IgD-negative memory B cell (primary cell): ENCODE results near the gene TCAIM. TPM values are rescaled to one million over a fixed set of nuclear protein-coding genes. Genes with fewer than 3 reads are reported as not detected.
"Not testable (repeated sequence)": the region's sequence is repeated elsewhere in the genome, so short reads cannot be mapped to it uniquely, and the experiment has no call there.

Experiments used
- H3K27ac Mint-ChIP-seq, 3 donors: one replicate each; pipeline ENCODE4 v1.8.0; 2020 to 2022; ENCODE audit warnings: mild to moderate bottlenecking in 3 of 3, mixed read lengths in 3 of 3, moderate library complexity in 1 of 3
- H3K27me3 Mint-ChIP-seq: one replicate; pipeline ENCODE4 v1.8.0; 2021; ENCODE audit warnings: mixed read lengths
- H3K36me3 Mint-ChIP-seq: one replicate; pipeline ENCODE4 v1.8.0; 2020; ENCODE audit warnings: mild to moderate bottlenecking, mixed read lengths
- H3K4me1 Mint-ChIP-seq, 3 donors: one replicate each; pipeline ENCODE4 v1.8.0; 2020 to 2022; ENCODE audit warnings: mixed read lengths in 3 of 3, mild to moderate bottlenecking in 1 of 3
- H3K4me3 Mint-ChIP-seq, 4 donors: one replicate each; pipeline ENCODE4 v1.8.0; 2020 to 2022; ENCODE audit warnings: mild to moderate bottlenecking in 4 of 4, mixed read lengths in 4 of 4, moderate library complexity in 3 of 4
- H3K9me3 Mint-ChIP-seq, 3 donors: one replicate each; pipeline ENCODE4 v1.8.0; 2020 to 2021; ENCODE audit warnings: mixed read lengths in 3 of 3, mild to moderate bottlenecking in 1 of 3
- polyA plus RNA-seq: library from polyadenylated mRNA; unstranded; fragments of 300-500 nt; fragmentation: Illumina TruSeq; gene quantifications from one replicate; pipeline ENCODE4 v1.2.3, GENCODE V29; 2021

The TCAIM gene
- polyA plus RNA-seq, 1 donor from 2014 or later, result 8.5 TPM

DNA sequence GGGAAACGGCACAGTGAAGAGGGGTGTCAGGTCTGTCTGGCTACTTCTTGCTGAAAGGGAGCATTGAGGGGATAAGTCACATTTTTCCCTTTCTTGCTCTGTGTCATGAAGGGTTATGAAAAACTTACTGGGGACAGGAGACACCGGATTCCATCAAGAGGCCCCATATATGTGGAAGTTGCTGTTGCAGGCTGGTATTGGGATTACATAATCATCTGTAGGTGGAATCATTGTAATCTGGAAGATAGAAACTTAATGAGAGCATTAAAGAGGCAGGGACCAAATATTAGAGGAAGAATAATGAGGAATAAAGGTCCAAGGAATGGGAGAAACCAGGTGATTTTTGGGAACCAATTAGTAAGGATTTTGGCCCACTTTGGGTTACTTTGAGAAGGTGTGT, 4.2 kb upstream of the TCAIM start:
- no peaks in the 10 kb centered on the region for H3K36me3 Mint-ChIP-seq
- H3K4me3 Mint-ChIP-seq, result peak overlapping the region in 1 of 4 donors; percentile 38
- H3K27me3 Mint-ChIP-seq, result peaks cover 2% of the 10 kb centered on the region
- H3K27ac Mint-ChIP-seq, result no peak overlapping the region
- no peaks in the 10 kb centered on the region for H3K9me3 Mint-ChIP-seq
- peaks cover 0 to 7% (median 4%) of the 10 kb centered on the region in 3 donors for H3K4me1 Mint-ChIP-seq

DNA sequence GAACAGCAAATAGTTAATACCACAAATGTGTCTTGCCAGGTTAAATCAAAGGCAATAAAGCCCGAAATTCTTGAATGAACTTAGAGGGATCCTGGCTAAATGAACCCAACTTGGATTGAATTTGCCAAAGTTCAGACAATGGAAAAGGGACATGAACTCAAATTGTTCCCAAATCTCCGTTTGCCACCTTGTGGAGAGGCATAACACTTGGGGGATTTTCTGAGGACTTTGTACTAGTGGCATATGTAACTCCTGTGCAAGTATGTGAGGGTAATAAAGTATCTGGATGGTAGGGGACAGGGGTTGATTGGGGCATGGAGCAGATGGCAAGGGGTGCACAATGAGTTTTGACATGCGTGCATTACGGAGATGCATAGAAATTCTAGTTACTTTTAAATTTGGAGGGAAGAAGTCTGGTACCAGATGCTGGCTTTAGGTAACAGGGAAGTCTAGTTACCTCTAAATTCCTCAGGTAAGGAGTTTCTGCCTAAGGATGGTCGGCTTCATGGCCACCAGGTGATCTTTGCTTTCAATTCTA, 1.2 kb upstream of the TCAIM start:
- Mint-ChIP-seq H3K4me1 (peaks cover 9 to 18% (median 12%) of the 10 kb centered on the region in 3 donors), H3K4me3 (peak overlapping the region; percentile 90 to 100 (median 98)), H3K36me3 (no peaks in the 10 kb centered on the region), H3K27me3 (peaks cover 2% of the 10 kb centered on the region), H3K27ac (peak overlapping the region; percentile 83 to 99 (median 97)), H3K9me3 (no peaks in the 10 kb centered on the region)

DNA sequence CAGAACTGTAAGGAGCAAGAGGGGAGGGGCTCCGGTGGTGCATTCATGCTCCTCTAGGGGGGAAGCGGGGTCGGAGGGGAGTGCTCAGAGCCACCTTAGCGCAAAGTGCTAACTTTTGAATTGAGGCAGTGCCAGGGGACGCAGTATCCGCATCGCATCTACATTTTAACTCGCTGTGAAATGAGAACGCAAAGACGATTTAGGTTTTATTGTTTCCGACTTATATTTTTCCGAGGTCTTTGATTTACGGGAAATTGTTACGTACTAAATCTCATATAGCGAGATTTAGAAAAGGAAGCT, 212 bp downstream of the TCAIM start:
- Mint-ChIP-seq H3K27me3 (no peaks in the 10 kb centered on the region), H3K4me1 (peaks cover 9 to 18% (median 12%) of the 10 kb centered on the region in 3 donors), H3K27ac (peak overlapping the region; percentile 83 to 99 (median 97)), H3K36me3 (no peaks in the 10 kb centered on the region), H3K4me3 (peak overlapping the region; percentile 90 to 100 (median 98)), H3K9me3 (no peaks in the 10 kb centered on the region)

DNA sequence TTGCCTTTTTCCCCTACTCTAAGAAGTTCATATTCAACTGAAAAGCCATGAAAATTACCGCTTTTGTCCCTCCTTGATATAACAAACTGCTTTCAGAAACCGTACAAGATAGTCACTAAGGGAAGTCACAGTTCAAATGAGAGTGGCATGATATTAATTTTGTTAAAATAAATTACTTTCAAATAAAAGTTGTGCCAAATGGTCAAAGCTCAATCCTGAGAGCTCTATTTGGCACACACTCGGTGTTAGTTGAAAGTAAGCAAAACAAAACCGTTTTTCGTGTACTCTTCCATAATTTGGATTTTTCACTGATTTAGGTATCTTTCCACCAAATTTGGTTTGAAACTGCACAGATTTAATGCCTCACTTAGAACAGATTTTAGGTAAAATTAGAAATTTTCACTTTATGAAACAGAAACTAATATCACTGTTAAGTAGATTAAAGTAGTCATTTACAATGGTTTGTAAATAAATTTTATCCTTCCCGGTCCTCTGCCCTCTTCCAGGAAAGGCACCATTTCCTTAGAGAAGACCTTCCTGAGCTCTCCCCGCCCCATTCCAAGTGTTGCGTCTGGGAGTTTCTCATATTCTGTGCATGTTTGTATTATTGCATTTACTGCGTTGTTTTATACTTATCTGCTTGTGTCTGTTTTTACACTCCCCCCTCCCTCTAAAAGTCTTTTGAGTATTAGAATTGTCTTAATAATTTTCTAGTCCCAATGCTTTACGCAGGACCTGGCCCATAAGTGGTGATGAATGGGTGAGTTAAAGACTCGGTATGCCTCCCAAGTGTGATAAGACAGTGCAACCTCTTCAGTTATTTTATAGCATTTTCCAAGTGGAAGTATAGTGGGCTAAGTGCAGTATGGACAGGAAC, 853 bp downstream of the TCAIM start:
- Mint-ChIP-seq H3K4me1 (peaks cover 9 to 18% (median 12%) of the 10 kb centered on the region in 3 donors), H3K27me3 (no peaks in the 10 kb centered on the region), H3K9me3 (no peaks in the 10 kb centered on the region)

DNA sequence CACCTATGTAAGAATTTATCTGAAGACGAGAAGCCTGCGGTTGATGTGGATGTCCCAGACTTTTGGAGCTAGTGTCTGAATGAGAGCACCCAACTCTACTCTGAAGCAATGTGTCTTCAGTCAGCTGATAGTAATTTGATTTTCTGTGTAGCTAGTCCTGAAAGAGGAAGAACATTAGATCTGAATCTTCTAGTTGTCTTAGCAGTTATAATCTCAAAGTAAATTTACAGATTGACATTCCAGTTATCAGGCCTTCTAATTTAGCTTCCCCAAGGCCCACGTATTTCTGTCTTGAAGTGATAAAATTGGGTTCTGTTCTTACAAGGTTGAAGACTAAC, 1.5 kb downstream of the TCAIM start:
- H3K4me1 Mint-ChIP-seq, result peaks cover 9 to 18% (median 12%) of the 10 kb centered on the region in 3 donors
- H3K27me3 Mint-ChIP-seq, result no peaks in the 10 kb centered on the region
- H3K4me3 Mint-ChIP-seq, result peak overlapping the region; percentile 90 to 100 (median 98)
- no peaks in the 10 kb centered on the region for H3K9me3 Mint-ChIP-seq
- peak overlapping the region in 2 of 3 donors; percentile 18 to 83 for H3K27ac Mint-ChIP-seq
- no peaks in the 10 kb centered on the region for H3K36me3 Mint-ChIP-seq

More for the DNA sequence above, 853 bp downstream of the TCAIM start:
- H3K4me3 Mint-ChIP-seq, result peak overlapping the region; percentile 90 to 100 (median 98)
- H3K27ac Mint-ChIP-seq, result peak overlapping the region; percentile 83 to 99 (median 97)
- H3K36me3 Mint-ChIP-seq, result no peaks in the 10 kb centered on the region

DNA sequence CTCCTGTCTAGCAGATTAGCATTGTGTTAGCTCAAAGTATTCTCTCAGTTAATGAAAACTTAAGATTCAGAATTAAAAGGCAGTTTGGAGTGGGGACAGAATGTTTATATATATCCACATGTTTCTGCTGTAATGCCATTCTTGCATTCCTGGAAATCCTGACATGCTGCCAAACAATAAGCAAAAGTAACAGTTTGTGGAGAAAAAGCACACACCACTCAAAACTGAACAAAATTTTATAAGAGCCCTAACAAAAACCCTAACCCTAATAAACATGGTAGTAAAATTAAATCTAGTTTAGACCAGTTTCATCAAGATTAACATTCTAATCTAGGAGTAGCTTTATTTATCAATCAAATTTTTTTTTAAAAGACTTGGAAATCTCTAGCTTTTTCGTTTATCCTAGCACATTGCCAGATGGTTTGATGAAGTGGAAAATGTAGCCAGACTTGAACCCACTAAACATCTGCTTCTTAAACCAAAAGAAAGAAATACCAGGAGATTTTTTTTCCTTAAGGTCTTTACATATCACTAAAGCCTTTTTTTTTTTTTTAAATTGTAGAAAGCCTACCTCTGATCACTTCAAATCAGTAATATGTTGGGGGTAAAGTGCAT, 3.7 kb downstream of the TCAIM start:
- Mint-ChIP-seq H3K4me3 (no peak overlapping the region), H3K36me3 (no peaks in the 10 kb centered on the region), H3K27ac (no peak overlapping the region), H3K4me1 (peaks cover 9 to 17% (median 12%) of the 10 kb centered on the region in 3 donors), H3K27me3 (no peaks in the 10 kb centered on the region), H3K9me3 (no peaks in the 10 kb centered on the region)

DNA sequence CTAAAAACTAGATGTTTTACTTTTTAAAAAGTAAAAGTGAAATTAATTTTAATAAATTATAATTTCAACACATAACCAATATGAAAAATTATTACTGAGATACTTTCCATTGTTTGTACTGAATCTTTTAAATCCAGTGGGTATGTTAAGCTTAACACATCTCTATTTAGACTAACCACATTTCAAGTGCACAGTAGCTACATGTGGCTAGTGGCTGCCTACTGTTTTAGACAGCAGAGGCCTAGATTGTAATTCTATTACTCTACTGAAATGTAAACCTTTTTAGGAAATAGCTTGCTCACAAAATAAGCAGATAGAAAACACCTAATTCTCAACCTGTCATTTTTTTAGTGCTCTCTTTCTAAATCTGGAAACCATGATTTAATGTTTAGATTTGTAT, 4.9 kb downstream of the TCAIM start:
- H3K27ac Mint-ChIP-seq, result no peak overlapping the region
- no peaks in the 10 kb centered on the region for H3K27me3 Mint-ChIP-seq
- no peak overlapping the region for H3K4me3 Mint-ChIP-seq
- peaks cover 7 to 12% (median 12%) of the 10 kb centered on the region in 3 donors for H3K4me1 Mint-ChIP-seq
- no peaks in the 10 kb centered on the region for H3K36me3 Mint-ChIP-seq
- H3K9me3 Mint-ChIP-seq, result no peaks in the 10 kb centered on the region

DNA sequence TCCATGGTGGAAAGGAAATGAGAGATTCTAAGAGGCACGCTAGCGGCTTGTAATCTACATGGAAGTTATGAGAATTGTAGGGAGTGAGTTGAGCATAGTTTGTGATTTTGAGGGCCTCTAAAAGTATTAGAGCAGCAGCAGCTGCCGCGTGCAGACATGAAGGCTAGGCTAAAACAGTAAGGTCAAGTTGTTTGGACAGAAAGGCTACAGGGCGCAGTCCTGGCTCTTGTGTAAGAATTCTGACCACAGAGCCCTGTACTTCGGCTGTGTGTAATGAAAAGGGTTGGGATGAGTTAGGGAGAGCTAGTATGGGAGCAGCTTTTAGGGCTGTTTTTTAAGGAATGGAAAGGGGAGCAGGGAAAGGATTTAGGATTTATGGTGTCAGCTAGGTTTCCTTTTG, 8.0 kb downstream of the TCAIM start:
- not testable (repeated sequence) for H3K27me3 Mint-ChIP-seq, H3K4me3 Mint-ChIP-seq, H3K9me3 Mint-ChIP-seq, H3K36me3 Mint-ChIP-seq, H3K27ac Mint-ChIP-seq, H3K4me1 Mint-ChIP-seq

DNA sequence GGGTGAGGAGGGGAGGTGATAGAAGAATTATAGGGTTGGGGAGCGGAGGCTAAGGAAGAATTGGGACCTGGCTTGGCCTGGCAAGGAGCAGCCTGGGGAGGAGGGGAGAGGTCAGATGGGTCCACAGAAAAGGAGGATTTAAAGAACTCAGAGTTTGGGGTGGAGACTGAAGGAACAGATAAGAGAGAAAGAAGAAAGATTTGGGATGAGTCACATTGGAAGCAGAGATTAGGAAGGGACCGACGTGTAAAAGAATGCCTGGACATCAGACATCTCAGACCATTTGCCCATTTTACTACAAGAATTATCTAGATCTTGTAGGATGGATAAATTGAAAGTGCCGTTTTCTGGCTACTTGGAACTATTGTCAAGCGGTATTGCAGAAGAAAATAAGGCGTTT, 10.4 kb downstream of the TCAIM start:
- Mint-ChIP-seq H3K9me3 (peaks cover 0 to 5% (median 0%) of the 10 kb centered on the region in 3 donors), H3K4me1 (peaks cover 0 to 8% (median 4%) of the 10 kb centered on the region in 3 donors), H3K27me3 (no peaks in the 10 kb centered on the region), H3K4me3 (no peak overlapping the region), H3K27ac (no peak overlapping the region), H3K36me3 (peaks cover 4% of the 10 kb centered on the region)

DNA sequence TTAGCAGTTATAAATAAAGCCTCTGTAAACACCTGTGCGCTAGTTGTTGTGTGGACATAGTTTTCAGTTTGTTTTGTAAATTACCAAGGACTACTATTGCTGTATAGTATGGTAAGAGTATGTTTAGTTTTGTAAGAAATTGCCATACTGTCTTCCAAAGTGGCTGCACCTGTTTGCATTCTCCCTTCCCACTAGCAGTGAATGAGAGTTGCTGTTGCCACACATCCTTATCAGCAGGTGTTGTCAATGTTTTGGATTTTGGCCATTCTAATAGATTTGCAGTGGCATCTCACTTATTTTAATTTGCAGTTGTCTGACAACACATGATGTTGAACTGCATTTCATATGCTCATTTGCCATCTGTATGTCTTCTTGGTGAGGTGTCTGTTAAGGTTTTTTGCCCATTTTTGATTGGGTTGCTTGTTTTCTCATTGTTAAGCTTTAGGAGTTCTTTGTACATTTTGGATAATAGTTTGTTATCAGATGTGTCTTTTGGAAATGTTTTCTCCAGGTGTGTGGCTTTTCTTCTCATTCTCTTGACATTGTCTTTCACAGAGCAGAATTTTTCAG, 14.9 kb downstream of the TCAIM start:
- Mint-ChIP-seq H3K27me3 (no peaks in the 10 kb centered on the region), H3K36me3 (peaks cover 17% of the 10 kb centered on the region), H3K27ac (no peak overlapping the region), H3K4me3 (no peak overlapping the region), H3K9me3 (peaks cover 0 to 8% (median 0%) of the 10 kb centered on the region in 3 donors), H3K4me1 (peaks cover 0 to 8% (median 4%) of the 10 kb centered on the region in 3 donors)

DNA sequence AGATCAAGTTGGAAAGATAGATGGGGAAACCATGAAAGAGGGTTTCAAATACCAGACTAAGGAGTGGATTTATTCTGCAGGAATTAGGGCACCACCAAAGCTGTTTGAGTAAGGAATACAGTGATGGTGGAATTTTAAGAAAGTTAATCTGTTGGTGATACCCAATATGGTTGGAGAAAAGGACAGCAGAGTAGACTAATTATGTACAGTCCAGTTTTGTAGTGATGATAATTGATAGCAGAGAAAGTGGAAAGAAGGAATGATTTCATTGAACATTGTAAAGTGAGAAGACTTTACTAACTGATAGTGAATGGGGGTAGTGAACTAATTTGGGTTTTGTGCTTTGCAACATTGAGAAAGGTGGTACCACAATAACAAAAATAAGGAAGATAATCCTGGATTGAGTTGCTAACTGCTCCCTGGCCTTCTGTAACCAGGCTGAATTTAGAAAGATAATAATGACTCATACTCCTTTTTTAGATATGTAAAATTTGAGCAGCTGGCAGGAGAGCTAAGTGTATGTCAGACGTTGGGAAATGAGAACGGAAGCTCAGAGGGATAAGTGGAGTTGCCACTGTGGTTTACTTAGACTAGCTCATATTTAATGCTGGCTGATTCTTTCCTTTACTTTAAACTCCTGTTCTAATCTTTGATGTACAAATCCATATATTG, 16.9 kb downstream of the TCAIM start:
- H3K4me3 Mint-ChIP-seq, result no peak overlapping the region

DNA sequence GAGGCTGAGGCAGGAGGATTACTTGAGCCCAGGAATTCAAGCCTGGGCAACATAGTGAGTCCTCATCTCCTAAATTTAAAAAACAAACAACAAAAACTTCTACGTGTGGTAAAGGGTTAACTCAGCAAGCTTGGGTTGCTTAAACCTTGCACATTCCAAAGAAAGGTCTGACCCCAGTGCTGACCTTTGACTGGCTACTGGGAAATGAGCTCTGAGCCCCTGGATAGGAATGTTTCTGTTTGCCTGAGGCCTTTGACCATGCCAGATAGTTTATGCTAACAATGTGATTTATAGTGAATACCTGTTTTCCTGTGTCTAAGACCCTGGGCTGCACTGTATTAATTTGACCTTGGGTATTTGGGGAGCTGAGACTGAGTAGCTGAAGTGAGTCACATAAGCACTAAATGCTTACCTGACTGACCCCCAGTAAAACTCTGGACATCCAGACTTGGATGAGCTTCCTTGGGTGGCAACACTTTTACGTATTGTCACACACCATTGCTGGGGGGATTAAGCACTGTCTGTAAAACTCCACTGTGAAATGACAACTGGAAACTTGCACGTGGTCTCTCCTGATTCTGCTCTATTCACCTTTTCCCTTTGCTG, 20.7 kb downstream of the TCAIM start:
- Mint-ChIP-seq H3K27me3 (no peaks in the 10 kb centered on the region), H3K4me3 (no peak overlapping the region), H3K9me3 (peaks cover 0 to under 1% (median 0%) of the 10 kb centered on the region in 3 donors), H3K36me3 (peaks cover 21% of the 10 kb centered on the region), H3K4me1 (no peaks in the 10 kb centered on the region), H3K27ac (no peak overlapping the region)

More for the DNA sequence above, 16.9 kb downstream of the TCAIM start:
- no peaks in the 10 kb centered on the region for H3K27me3 Mint-ChIP-seq
- peaks cover 21% of the 10 kb centered on the region for H3K36me3 Mint-ChIP-seq
- no peak overlapping the region for H3K27ac Mint-ChIP-seq
- peaks cover 0 to 8% (median 0%) of the 10 kb centered on the region in 3 donors for H3K9me3 Mint-ChIP-seq
- peaks cover 0 to 6% (median 0%) of the 10 kb centered on the region in 3 donors for H3K4me1 Mint-ChIP-seq

DNA sequence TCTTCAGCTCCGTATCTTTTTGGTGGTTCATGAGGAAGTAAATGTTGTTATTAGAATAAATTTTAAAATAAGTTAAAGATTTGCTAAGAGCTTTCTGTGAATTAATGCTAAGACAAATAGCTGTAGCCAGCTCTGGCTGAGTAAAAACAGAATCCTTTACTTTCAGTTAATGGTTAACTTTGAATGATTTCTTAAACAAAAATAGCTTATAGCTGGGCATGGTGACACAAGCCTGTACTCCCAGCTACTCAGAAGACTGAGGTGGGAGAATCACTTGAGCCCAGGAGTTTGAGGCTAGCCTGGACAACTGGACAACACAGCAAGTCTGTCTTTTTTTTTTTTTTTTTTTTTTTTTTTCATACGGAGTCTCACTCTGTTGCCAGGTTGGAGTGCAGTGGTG, 25.0 kb downstream of the TCAIM start:
- H3K27me3 Mint-ChIP-seq, result no peaks in the 10 kb centered on the region
- no peaks in the 10 kb centered on the region for H3K9me3 Mint-ChIP-seq
- peaks cover 10% of the 10 kb centered on the region for H3K36me3 Mint-ChIP-seq
- H3K27ac Mint-ChIP-seq, result no peak overlapping the region
- no peaks in the 10 kb centered on the region for H3K4me1 Mint-ChIP-seq
- no peak overlapping the region for H3K4me3 Mint-ChIP-seq

DNA sequence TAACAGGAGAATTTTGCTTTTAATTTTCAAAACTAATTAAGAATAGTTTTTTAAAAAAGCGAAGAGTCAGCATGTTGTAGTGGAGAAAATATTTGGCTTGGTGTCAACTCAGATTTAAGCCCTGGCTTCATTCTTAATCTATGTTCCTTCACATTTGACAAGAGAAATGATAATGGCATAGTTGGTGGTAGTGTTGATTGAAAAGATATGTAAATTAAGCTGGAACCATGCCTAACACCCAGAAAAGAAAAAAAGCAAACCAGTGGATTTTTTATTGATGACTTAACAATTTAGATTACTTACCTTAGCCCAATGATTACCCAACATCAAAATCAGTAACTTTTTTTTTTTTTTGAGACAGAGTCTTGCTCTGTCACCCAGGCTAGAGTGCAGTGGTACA, 27.4 kb downstream of the TCAIM start:
- Mint-ChIP-seq H3K9me3 (no peaks in the 10 kb centered on the region), H3K27me3 (no peaks in the 10 kb centered on the region), H3K4me3 (no peak overlapping the region), H3K36me3 (peaks cover 6% of the 10 kb centered on the region), H3K27ac (no peak overlapping the region), H3K4me1 (no peaks in the 10 kb centered on the region)
